Measurements from ENCODE around the gene CDK2AP2. TPM values are rescaled to one million over a fixed set of nuclear protein-coding genes. Genes with fewer than 3 reads are reported as not detected.

Gene CDK2AP2
- total and polyA plus RNA-seq, 2 donors (not counting 3 experiments of a cell fraction or from before 2014, with no cell fraction given) = 81.2 to 143 TPM

GRCh38 chr11:67528376-67528775 is 20.4 kb upstream of the CDK2AP2 start:
- Histone ChIP-seq H3K9me1 (replicated peaks; ENCODE audit: control insufficient read depth, extremely low read depth, insufficient read depth, low read length) (no peaks in the 10 kb centered on the region), H3K79me2 (ENCODE audit: control insufficient read depth, insufficient read depth, low read length) (no peaks in the 10 kb centered on the region), H4K20me1 (replicated peaks; ENCODE audit: control insufficient read depth, extremely low read depth, insufficient read depth, low read length) (no peaks in the 10 kb centered on the region), H3K4me2 (ENCODE audit: insufficient read depth, low read length) (no peak overlapping the region), H3K36me3 (ENCODE audit: control insufficient read depth in 2 of 2, extremely low read depth in 1 of 2, insufficient read depth in 2 of 2, low read length in 2 of 2) (no peaks in the 10 kb centered on the region), H2AFZ (ENCODE audit: low read depth, low read length) (no peak overlapping the region), H3K27ac (ENCODE audit: insufficient read depth, low read depth, low read length) (no peak overlapping the region), H3K4me1 (ENCODE audit: control insufficient read depth, extremely low read depth, insufficient read depth, low read length) (no peaks in the 10 kb centered on the region), H3K4me3 (replicated peaks in 1 of 3; ENCODE audit: insufficient read depth in 1 of 3, low read depth in 1 of 3, low read length in 3 of 3) (no peak overlapping the region), H3K27me3 (ENCODE audit: control insufficient read depth in 2 of 2, insufficient read depth in 2 of 2, low read length in 2 of 2) (no peaks in the 10 kb centered on the region), H3K9me3 (replicated peaks; ENCODE audit: control insufficient read depth, insufficient read depth, low read length) (no peaks in the 10 kb centered on the region), H3K9ac (replicated peaks; ENCODE audit: extremely low read depth, insufficient read depth, low read length) (no peak overlapping the region)
- FAIRE-seq (no peak), DNase-seq (ENCODE audit: low read depth, low spot score) (no peak)
- intact Hi-C loops (cut with micrococcal nuclease) = no loop called here
- CTCF ChIA-PET = no interaction called here
- dilution Hi-C loops (cut with MboI; ENCODE audit: extremely low pct_ligation_motif_present, low sequenced_read_pairs) = no loop called here
- TF ChIP-seq JUN (IDR thresholded peaks at IDR 0.05; ENCODE audit: borderline replicate concordance, insufficient read depth, insufficient read length, low read depth) (no peak), EZH2 (IDR thresholded peaks at IDR 0.05; ENCODE audit: borderline replicate concordance, low read depth, low read length, severe bottlenecking) (no peak), FOS (IDR thresholded peaks at IDR 0.05; ENCODE audit: borderline replicate concordance, insufficient read depth, low read length) (no peak), MYC (IDR thresholded peaks at IDR 0.05; ENCODE audit: low read depth, low read length) (no peak), CTCF (IDR thresholded peaks at IDR 0.05; ENCODE audit: extremely low read depth in 1 of 2, insufficient read depth in 1 of 2, low read depth in 1 of 2, low read length in 2 of 2) (no peak), POLR2AphosphoS5 (IDR thresholded peaks at IDR 0.05; ENCODE audit: insufficient read depth, low read depth, low read length) (no peak)
- POLR2A ChIA-PET = no interaction called here
- BruUV-seq (replicated peaks) = no TSS peak

Measured in endothelial cell of umbilical vein (primary cell).